HepG2 (cell line): ENCODE results near the gene ALDOA. TPM values are rescaled to one million over a fixed set of nuclear protein-coding genes. Genes with fewer than 3 reads are reported as not detected.

Source experiments
- DNMT3B ChIP-seq: conservative IDR thresholded peaks from 2 replicates; pipeline ENCODE4 v1.6.1; 2016; ENCODE audit warnings: missing biosample characterization, control low read depth
- EHMT2 ChIP-seq: fragments of 200-600 bp; sonication (generic); IDR thresholded peaks from 2 replicates; pipeline ENCODE4 v1.7.0; 2017; ENCODE audit warnings: antibody characterized with exemption, low read depth, low read length, borderline replicate concordance
- XRCC5 ChIP-seq: fragments of 200-400 bp; formaldehyde crosslinking; optimal IDR thresholded peaks from 2 replicates; pipeline ENCODE3; 2017; ENCODE audit warnings: mild to moderate bottlenecking, low read length
- YY1 ChIP-seq: IDR thresholded peaks from 2 replicates; pipeline ENCODE4 v1.6.1; 2011; ENCODE audit warnings: low read length, low read depth, moderate library complexity, mild to moderate bottlenecking; ENCODE audit not compliant: insufficient read depth, insufficient replicate concordance
- ZBED4 ChIP-seq: sonication (generic); formaldehyde crosslinking; IDR thresholded peaks from 2 replicates; pipeline ENCODE4 v1.4.0; 2020; ENCODE audit warnings: missing genetic modification reagents, borderline replicate concordance
- ZBTB10 ChIP-seq: sonication (generic); formaldehyde crosslinking; IDR thresholded peaks from 2 replicates; pipeline ENCODE4 v1.4.0; 2020; ENCODE audit warnings: missing genetic modification reagents, borderline replicate concordance
- ZBTB21 ChIP-seq: sonication (generic); formaldehyde crosslinking; IDR thresholded peaks from 2 replicates; pipeline ENCODE4 v1.4.0; 2020; ENCODE audit warnings: missing genetic modification reagents
- ZBTB26 ChIP-seq: IDR thresholded peaks from 2 replicates; pipeline ENCODE4 v1.6.1; 2016; ENCODE audit warnings: missing compliant biosample characterization, missing genetic modification reagents, borderline replicate concordance
- ZC3H4 ChIP-seq: sonication (generic); formaldehyde crosslinking; IDR thresholded peaks from 2 replicates; pipeline ENCODE4 v1.4.0; 2020; ENCODE audit warnings: missing genetic modification reagents, borderline replicate concordance
- ZNF124 ChIP-seq: sonication (generic); formaldehyde crosslinking; IDR thresholded peaks from 2 replicates; pipeline ENCODE4 v1.4.0; 2020; ENCODE audit warnings: missing genetic modification reagents
- ZNF274 ChIP-seq: sonication (generic); formaldehyde crosslinking; IDR thresholded peaks from 2 replicates; pipeline ENCODE4 v1.5.1; 2020; ENCODE audit warnings: mild to moderate bottlenecking, missing genetic modification reagents
- ZNF282 ChIP-seq: fragments of 450-650 bp; IDR thresholded peaks from 2 replicates; pipeline ENCODE4 v1.6.1; 2018; ENCODE audit not compliant: partially characterized antibody
- ZNF430 ChIP-seq: sonication (generic); formaldehyde crosslinking; IDR thresholded peaks from 2 replicates; pipeline ENCODE4 v1.9.0; 2021; ENCODE audit warnings: mild to moderate bottlenecking, missing genetic modification reagents
- ZNF543 ChIP-seq: sonication (generic); formaldehyde crosslinking; IDR thresholded peaks from 2 replicates; pipeline ENCODE4 v1.4.0; 2020; ENCODE audit warnings: mild to moderate bottlenecking, missing genetic modification reagents
- ZSCAN31 ChIP-seq: sonication (generic); formaldehyde crosslinking; IDR thresholded peaks from 2 replicates; pipeline ENCODE4 v1.5.0; 2020; ENCODE audit warnings: low read depth, mild to moderate bottlenecking, missing genetic modification reagents
- polyA plus RNA-seq, 8 experiments: library from polyadenylated mRNA; depleted of rRNA in 3 of 8; stranded (reverse) in 7 of 8; unstranded in 1 of 8; fragments of >200 nt; fragmentation: Illumina TruSeq in 4 of 8; extraction: Trizol in 4 of 8; gene quantifications; 2 replicates each; pipeline versions ENCODE4 v1.2.1 to v1.2.3, GENCODE V29; 2011 to 2016; ENCODE audit warnings: low read depth in 4 of 8, missing spikeins in 1 of 8, mixed read lengths in 1 of 8; ENCODE audit not compliant: insufficient read depth in 1 of 8
- total RNA-seq, 5 experiments: library from RNA; depleted of rRNA; stranded (reverse); fragments of >200 nt; fragmentation: Illumina TruSeq; extraction: Trizol; gene quantifications; 2 replicates each; pipeline ENCODE4 v1.2.3, GENCODE V29; 2016; ENCODE audit warnings: low read depth in 1 of 5
- TF ChIP-seq, protein P1 (sequence below): sonication (generic); formaldehyde crosslinking; IDR thresholded peaks from 2 replicates; pipeline ENCODE4 v1.4.0; 2020; ENCODE audit warnings: missing genetic modification reagents
- TF ChIP-seq, protein P2 (sequence below): sonication (generic); formaldehyde crosslinking; IDR thresholded peaks from 2 replicates; pipeline ENCODE4 v1.5.1; 2020; ENCODE audit warnings: missing genetic modification reagents, mild to moderate bottlenecking, borderline replicate concordance

ALDOA gene
- total and polyA plus RNA-seq, 2 of the 13 experiments (the other 11 are each of a cell fraction or from before 2014, with no cell fraction given) = 925 to 1,884 TPM

DNA sequence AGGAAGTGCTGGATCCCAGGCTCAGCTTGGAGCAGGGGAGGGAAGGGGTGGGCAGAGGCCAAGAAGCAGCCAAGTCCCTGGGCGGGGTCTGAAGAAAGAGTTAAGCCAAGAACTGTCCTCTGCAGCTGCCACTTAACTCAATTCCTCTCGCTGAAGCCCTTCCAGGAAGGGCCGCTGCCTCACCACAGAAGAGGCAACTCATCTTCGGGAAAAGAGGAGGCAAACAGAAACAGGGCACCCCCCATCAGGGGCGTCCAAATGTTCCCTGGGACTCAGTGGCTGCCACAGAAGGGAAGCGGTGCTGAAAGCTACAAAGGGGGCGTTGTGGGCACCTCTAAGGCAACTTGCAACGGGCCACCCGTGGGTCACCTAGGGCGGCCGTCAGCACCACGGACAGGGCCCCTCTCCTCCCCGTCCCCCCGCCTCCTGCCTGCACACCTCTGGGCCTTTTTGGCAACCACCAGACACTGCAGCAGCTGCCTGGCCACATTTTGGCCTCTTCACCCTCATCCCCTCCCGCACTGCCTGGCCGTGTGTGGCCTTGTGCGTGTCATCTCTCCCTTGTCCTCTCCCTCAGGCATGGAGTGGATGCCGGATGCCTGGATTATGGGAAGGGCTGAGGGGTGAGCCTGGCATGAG lies 37.0 kb upstream of the ALDOA start (continued):
- TF ChIP-seq ZBTB10 (CRISPR knock-in tag) (no peak), ZNF274 (CRISPR knock-in tag) (no peak), ZNF430 (CRISPR knock-in tag) (peak; percentile 44; the same call in 1 of the 2 replicates), ZNF124 (CRISPR knock-in tag) (no peak), ZBTB26 (CRISPR knock-in tag) (peak; percentile 74; the same call in 1 of the 2 replicates), ZSCAN31 (CRISPR knock-in tag) (no peak), ZNF543 (CRISPR knock-in tag) (no peak), ZBTB21 (CRISPR knock-in tag) (no peak), YY1 (no peak), ZBED4 (CRISPR knock-in tag) (no peak), DNMT3B (CRISPR knock-in tag) (no peak), EHMT2 (peak; percentile 81; the same call in 1 of the 2 replicates), ZNF282 (no peak), XRCC5 (peak; percentile 20), ZC3H4 (no peak)
- TF ChIP-seq, protein P1, sequence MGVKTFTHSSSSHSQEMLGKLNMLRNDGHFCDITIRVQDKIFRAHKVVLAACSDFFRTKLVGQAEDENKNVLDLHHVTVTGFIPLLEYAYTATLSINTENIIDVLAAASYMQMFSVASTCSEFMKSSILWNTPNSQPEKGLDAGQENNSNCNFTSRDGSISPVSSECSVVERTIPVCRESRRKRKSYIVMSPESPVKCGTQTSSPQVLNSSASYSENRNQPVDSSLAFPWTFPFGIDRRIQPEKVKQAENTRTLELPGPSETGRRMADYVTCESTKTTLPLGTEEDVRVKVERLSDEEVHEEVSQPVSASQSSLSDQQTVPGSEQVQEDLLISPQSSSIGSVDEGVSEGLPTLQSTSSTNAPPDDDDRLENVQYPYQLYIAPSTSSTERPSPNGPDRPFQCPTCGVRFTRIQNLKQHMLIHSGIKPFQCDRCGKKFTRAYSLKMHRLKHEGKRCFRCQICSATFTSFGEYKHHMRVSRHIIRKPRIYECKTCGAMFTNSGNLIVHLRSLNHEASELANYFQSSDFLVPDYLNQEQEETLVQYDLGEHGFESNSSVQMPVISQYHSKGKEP = peak; percentile 54; the same call in 1 of the 2 replicates
- TF ChIP-seq, protein P2, sequence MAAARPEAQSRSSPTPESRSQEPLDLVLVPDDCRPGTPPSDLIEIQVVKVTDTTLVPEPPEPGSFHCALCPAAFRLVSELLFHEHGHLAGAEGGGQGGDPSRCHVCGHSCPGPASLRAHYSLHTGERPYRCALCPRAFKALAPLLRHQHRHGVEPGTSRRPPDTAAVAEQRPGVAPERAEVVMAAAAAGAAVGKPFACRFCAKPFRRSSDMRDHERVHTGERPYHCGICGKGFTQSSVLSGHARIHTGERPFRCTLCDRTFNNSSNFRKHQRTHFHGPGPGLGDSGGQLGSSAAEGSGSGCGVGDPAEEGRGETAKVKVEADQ (CRISPR knock-in tag) = no peak
